SIG-M5 (cell line): Measurements from ENCODE around the gene CLK3.

Experiments
- DNase-seq: peaks from one replicate; lab custom pipeline; 2025; lab: John Stamatoyannopoulos, UW

Gene CLK3

GRCh38 chr15:74603026-74603788, 12.4 kb upstream of the CLK3 start:
- DNase-seq = no peak

- DNase-seq = no peak
These were observed 11.6 kb upstream of the CLK3 start for GRCh38 chr15:74603789-74604705.

- no peak for DNase-seq
These were observed 10.4 kb upstream of the CLK3 start for GRCh38 chr15:74604983-74605794.

- DNase-seq = no peak
These were observed 9.9 kb upstream of the CLK3 start for GRCh38 chr15:74605795-74606150.

GRCh38 chr15:74608786-74609185, 6.8 kb upstream of the CLK3 start:
- no peak for DNase-seq

- no peak for DNase-seq
These were observed 5.7 kb upstream of the CLK3 start for GRCh38 chr15:74609938-74610301.

GRCh38 chr15:74610302-74610951, 5.2 kb upstream of the CLK3 start:
- DNase-seq = no peak

GRCh38 chr15:74611341-74611740, 4.3 kb upstream of the CLK3 start:
- no peak for DNase-seq

- no peak for DNase-seq
These were observed 3.8 kb upstream of the CLK3 start for GRCh38 chr15:74611834-74612233.

- no peak for DNase-seq
These were observed 3.0 kb upstream of the CLK3 start for GRCh38 chr15:74612677-74613076.

GRCh38 chr15:74613089-74613952, 2.3 kb upstream of the CLK3 start:
- DNase-seq = no peak

GRCh38 chr15:74613953-74614743, 1.5 kb upstream of the CLK3 start:
- DNase-seq = no peak

- DNase-seq = no peak
These were observed 710 bp upstream of the CLK3 start for GRCh38 chr15:74614744-74615507.

- no peak for DNase-seq
These were observed 817 bp downstream of the CLK3 start for GRCh38 chr15:74616366-74616939.

- no peak for DNase-seq
These were observed 1.4 kb downstream of the CLK3 start for GRCh38 chr15:74616996-74617395.

- no peak for DNase-seq
These were observed 3.4 kb downstream of the CLK3 start for GRCh38 chr15:74618841-74619596.

GRCh38 chr15:74619916-74620635, 4.4 kb downstream of the CLK3 start:
- no peak for DNase-seq
